HuH-7 (cell line): ENCODE measurements around the gene PHKA1.
"Not testable (repeated sequence)": the region's sequence is repeated elsewhere in the genome, so short reads cannot be mapped to it uniquely, and the experiment has no call there.

ENCODE experiments used
- DNase-seq: peaks from one replicate; pipeline ENCODE4 v3.0.0; 2011; ENCODE audit warnings: low spot score

Gene PHKA1

DNA sequence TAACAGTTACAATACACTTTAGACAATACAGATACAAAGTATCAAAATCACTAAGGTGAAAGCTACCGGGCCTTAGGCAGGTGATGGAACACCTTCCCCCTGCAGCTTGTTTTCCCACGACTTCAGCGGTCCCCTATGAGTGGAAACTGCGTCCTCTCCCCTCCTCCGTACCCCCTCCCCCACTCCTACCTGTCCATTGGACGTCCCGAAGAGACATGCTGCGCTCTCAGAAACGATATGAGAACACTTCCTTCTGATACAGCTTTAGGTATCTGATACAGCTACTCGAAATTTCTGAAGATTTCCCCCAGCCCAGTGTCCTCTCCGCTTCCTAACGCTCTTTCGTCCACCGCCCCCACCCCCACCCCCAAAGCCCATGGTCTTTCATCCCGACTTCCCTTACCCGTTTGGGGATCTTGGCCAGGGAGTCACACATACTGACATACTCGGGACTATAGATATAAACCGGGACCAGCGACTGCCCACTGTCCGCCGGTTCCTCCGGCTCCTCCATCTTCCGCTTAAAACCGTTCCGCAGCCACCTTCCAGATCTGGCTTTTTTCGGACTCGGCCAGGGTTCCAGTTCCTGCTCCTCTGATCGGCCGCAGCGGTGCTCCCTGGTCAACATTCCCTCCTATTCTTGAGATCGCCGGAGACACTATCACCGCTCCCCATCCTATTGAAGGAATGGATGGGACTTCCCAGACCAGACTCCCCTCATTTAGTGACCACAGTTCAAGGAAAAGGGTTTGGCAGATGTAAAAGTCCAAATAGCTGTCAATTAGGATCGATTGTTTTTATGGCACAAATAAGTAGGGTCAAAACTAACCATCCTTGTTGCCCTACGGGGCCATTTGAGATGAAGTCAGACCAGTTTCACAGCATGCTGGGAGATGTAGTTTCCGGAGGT is 141.6 kb downstream of the PHKA1 start, which contains the start of gene HDAC8:
Gene HDAC8, minus strand, starts transcription at position 596 of the 910 bp plus-strand sequence. Its CDS starts 82 bp downstream, at position 514.
- peak; percentile 63 for DNase-seq

DNA sequence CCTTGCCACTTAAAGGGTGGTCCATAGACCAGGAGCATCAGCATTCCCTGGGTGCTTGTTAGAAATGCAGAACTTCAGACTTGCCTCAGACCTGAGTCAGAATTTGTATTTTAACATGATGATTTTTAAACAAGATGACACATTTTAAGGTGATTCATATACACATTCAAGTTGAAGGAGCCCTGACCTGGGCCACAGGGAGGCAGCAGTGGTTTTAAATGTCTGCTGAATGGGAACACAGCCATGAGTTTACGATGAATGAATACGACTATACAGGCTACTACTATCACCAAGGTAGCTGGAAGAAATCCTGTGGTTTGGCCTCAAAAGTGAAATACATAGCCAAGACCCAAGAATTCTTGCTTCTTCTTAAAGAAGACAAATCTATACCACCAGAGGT is 144.3 kb downstream of the PHKA1 start:
- DNase-seq = no peak

- DNase-seq = no peak
Observed at GRCh38 chrX:72568406-72569092, 145.6 kb downstream of the PHKA1 start.

DNA sequence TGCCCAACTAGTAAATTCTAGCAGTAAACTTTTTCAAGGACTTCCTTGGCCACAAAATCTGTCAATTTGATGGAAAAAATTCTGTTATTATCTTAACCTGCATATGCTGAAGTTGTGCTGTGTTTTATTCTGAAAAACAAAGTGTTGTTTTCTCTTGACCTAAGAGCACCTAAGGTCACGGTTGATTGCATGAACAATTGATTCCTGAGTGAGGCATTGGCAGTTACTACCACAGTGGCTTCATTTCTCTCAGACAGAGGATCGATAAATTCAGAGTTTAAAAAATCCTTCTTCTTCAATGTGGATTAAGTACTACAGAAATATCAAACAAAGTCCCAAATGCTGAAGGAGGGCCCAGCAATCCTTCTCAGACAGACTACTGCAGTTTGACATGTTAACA is 147.7 kb downstream of the PHKA1 start:
- no peak for DNase-seq

DNA sequence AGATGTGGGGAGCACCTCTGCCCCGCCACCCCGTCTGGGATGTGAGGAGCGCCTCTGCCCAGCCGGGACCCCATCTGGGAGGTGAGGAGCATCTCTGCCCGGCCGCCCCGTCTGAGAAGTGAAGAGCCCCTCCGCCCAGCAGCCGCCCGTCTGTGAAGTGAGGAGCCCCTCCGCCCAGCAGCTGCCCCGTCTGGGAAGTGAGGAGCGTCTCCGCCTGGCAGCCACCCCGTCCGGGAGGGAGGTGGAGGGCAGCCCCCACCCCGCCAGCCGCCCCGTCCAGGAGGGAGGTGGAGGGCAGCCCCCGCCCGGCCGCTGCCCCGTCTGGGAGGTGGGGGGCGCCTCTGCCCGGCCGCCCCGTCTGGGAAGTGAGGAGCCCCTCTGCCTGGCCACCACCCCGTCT is 154.5 kb downstream of the PHKA1 start:
- not testable (repeated sequence) for DNase-seq

GRCh38 chrX:72554448-72555140 is 159.5 kb downstream of the PHKA1 start:
- DNase-seq = no peak

GRCh38 chrX:72552443-72552842 is 161.7 kb downstream of the PHKA1 start:
- DNase-seq = not testable (repeated sequence)

- peak; percentile 42 for DNase-seq
Observed at GRCh38 chrX:72545990-72546389, 168.1 kb downstream of the PHKA1 start.

GRCh38 chrX:72540318-72540717 is 173.8 kb downstream of the PHKA1 start:
- peak; percentile 17 for DNase-seq

- no peak for DNase-seq
Observed at GRCh38 chrX:72539822-72540221, 174.3 kb downstream of the PHKA1 start.

GRCh38 chrX:72536542-72536941 is 177.6 kb downstream of the PHKA1 start:
- DNase-seq = no peak

DNA sequence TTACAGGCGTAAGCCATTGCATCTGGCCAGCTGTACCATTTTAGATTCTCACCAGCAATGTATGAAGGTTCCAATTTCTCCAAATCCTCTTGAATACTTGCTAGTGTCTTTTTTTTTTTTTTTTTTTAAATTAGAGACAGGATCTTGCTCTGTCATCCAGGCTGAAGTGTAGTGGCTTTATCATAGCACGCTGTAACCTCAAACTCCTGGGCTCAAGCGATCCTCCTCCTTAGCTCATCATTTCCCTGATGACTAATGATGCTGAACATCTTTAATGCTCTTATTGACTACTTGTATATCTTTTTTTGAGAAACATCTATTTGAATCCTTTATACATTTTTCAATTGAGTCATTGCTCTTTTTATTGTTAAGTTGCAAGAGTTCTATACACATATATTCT is 181.7 kb downstream of the PHKA1 start:
- DNase-seq = no peak
